ENCODE results near the gene PMP22.
"Not testable (repeated sequence)": the region's sequence is repeated elsewhere in the genome, so short reads cannot be mapped to it uniquely, and the experiment has no call there.

PMP22 gene

GRCh38 chr17:15255713-15256454, 9.2 kb downstream of the PMP22 start:
- no peak for DNase-seq (ENCODE audit: low read depth, low spot score)

DNA sequence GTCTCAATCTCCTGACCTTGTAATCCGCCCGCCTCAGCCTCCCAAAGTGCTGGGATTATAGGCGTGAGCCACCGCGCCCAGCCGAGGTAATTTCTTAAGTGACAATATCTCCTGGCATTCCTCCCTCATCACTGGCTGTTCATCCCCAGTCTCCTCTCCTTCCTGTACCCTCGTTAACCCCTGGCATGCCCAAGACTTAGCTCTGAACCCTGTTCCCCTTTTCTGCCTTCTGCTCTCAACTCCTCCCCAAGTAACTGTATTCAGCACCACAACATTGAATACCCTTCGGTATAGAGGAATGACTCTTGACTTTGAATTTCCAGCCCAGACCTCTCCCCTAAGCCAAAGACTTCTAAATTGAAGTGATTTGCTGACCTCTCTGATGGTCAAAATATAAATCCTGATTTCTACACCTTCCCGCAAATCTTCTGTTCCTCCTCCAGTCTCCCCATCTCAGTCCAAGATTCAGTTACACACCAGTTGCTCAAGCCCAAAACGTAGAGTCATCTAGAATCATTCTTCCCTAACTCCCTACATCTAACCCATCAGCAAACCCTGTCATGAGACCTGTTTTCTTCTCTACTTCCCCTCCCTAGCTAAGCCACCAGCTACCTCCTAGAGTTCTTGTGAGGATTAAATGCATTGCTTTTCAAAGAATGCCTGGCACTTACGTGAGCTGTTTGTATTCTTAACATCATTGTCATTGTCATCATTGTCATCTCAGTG, 14.8 kb downstream of the PMP22 start:
- no peak for DNase-seq (ENCODE audit: low read depth, low spot score)

DNA sequence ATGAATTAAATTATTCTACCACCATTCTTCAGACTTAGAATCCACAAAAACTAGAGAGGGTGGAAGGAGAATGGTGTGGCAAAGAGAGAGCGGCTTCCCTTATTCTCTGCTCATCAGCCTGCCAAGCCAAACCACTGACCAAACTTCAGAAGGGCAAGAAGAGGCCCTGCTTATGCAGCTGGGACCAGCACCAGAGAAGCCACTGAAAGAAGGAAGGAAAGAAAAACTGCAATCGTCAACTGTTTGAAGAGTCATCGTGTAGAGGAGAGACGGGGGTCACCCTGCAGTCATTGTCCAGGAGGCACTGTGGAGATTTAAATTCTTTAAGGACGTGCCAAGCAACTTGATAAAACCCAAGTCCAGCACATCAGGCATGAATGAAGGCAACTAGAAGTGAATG, 15.6 kb downstream of the PMP22 start:
- no peak for DNase-seq (ENCODE audit: low read depth, low spot score)

DNA sequence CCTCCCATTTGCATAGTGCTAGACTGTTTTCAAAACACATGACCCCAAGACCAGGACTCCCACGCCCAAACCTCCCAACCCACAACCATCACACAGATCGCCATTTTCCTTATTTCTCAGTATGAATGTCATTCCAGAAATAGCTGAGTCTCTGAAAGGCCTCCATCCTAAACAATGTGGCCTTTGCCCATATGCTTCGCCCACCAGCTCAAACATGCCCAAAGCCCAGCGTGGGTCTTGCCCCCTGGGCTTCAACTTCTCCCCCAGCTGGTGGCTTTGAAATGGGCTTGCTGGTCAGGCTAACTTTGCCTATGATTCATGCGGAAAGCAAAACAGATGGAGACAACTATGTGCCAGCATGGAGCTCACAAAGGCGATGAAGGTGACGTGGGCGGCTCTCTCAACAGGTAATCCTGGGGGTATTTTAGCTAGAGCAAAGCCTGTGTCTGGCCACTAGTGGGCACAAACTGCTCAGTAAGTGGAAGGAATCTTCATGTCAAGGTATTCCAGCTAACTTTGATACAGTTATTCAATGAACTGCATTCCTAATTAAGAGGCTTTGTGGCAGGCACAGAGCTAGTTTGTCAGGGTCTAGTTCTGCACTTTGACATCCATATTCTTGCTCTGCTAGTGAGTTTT, 17.1 kb downstream of the PMP22 start:
- no peak for DNase-seq (ENCODE audit: low read depth, low spot score)

DNA sequence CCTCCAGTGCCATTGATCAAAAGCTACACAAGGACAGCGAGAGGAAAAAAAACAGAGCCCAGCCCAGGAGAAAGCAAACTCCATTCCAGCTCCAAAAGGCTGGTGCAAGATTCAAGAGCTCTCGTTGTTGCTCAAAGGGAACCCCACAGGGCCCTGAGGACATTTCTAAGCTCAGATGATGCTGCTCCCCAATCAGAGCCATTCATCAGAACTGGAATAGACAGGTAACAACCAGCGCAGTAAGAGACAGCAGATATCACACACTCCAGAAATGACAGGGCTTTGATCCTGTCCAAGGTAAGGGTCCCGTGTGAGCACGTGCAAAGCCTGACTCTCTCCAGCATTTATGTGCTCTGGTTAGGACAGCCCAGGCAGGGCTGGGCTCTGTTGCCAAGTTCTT, 20.1 kb downstream of the PMP22 start:
- DNase-seq (ENCODE audit: low read depth, low spot score) = no peak

DNA sequence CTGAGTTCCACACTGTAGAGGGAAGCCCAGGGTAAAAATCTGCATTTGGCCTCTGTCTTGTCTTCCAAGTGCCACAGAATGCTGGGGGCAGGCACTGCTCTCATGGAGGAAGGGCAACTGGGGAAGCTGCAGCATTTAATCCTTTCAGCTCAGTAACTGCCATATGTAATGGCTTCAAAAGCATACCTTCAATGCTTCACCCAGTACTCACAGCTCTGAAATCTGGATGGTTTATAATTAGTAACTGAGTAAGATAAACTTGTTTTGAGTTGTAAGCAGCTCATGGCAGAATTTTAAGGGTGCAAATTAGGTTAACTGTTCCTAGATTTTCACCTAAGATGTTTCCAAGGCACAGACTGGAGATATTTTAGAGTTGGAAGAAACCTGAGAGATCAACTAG, 24.5 kb downstream of the PMP22 start:
- DNase-seq (ENCODE audit: low read depth, low spot score) = no peak

- no peak for DNase-seq (ENCODE audit: low read depth, low spot score)
These were observed 25.6 kb downstream of the PMP22 start for GRCh38 chr17:15239491-15239890.

DNA sequence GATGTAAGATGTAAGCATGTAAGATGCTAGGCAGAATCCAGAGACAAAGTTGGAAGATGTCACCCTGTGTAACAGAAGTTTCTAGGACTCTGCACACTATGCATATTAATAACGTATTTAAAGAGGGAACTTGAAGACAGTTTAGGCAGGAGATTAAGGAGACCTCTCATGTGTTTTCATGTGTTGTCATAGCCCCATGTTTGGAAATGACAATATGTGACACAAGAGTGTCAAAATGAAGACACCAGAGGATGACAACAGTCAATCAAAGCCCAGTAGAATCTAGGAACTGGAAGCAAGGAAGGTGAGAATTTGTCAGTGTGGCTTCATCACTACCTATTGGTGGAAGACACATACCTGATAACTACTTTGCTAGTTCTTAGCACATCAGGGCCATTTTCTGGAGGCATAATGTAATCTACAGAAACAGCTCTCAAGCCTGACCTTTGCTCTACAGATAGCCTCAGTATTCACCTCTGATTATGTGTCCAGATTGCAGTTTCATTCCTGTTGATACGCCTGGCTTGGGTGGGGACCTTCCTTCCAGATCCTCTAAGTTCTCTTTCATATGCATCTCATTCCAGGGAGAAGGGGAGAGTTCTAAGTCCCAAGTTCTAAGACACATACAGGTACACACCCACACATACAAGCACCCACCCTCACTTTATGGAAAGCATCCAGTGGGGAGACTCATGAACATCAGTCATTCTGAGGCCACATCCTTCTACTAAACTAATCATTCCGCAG, 26.3 kb downstream of the PMP22 start:
- no peak for DNase-seq (ENCODE audit: low read depth, low spot score)

DNA sequence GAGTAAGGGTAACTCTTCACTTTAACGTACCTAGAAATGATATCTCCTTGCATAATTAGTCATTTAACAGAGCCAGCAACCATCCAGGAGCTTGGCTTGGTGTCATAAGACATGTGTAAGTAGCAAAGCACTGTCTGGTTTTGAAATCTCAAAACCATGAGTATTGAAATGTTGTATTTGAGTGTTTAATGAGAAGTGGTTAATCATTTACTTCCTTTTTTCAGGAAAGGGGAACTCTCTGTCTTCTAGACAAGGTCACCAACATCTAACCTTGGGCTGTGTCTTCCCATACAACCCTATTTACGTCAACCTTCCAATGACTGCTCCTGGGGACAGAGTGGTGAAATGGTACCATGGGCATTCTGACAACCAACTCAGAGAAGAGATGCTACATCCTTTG, 27.1 kb downstream of the PMP22 start:
- DNase-seq (ENCODE audit: low read depth, low spot score) = no peak

DNA sequence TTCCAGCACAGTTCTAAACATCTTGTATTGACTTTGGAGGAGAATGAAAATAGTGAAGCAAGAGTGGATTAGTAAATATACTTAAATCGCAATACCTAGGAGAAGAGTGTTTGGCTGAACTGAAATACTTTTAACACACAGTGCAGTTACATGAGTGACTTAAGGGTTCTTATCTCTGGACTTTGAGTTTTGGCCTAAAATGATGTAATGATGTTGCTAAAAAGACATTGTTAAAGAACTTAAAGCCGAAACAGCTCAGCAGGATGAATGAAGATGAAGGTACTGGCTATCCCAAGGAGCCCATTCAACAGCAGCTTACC, 28.1 kb downstream of the PMP22 start:
- no peak for DNase-seq (ENCODE audit: low read depth, low spot score)

DNA sequence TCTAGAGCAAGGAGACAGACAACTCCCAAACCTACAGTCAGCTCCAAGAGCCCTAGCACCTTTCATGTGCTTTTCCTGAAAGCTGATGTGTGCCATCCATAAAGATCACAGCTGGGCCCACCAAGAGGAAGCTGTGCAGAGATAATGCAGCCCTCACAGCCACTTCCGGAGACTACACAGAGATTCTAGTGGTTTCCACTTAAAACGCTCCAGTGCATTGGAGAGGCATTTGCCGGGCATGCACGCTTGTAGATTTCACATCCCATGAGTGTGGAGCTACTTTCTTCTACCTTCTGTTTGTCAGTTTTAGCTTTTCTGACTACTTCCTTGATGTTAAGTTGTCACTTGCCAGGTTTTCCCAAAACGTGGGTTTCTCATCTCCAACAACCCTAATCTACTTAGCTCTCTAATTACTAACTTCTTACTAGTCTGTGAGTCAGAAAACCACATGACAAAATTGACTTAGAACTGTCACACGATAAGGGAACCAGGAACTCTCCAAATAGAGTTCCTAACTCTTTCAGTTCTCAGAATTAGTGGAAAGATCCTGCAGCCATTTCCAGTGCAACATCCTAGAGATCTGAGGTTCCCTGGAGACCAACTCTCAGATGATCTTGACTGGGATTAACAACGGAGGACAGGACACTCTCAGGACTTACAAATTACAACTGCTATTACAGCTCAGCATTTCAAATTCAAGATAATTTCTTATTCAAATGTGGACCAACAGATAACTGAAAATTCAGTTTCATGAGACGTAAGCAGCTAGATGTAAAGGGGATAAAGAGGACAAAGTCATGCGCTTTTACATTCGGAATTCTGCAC, 28.6 kb downstream of the PMP22 start:
- no peak for DNase-seq (ENCODE audit: low read depth, low spot score)

DNA sequence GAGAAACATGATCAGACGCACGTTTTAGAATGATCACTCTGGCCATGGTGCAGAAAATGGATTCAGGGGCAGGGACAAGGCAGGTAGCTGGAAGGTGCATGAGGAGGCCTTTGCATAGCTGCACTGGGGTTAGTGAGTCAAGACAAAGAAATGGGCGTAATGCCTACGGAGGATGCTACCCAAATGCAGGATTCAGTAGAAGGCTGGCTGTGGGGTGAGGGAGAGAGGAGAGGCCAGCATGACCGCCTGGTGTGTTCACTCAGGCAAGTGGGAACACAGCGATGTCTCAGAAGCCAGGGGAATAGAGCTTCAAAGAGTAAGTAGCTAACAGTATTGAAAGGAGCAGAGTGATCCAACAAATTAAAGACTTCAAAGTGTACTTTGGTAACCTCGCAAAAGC, 31.2 kb downstream of the PMP22 start:
- no peak for DNase-seq (ENCODE audit: low read depth, low spot score)

DNA sequence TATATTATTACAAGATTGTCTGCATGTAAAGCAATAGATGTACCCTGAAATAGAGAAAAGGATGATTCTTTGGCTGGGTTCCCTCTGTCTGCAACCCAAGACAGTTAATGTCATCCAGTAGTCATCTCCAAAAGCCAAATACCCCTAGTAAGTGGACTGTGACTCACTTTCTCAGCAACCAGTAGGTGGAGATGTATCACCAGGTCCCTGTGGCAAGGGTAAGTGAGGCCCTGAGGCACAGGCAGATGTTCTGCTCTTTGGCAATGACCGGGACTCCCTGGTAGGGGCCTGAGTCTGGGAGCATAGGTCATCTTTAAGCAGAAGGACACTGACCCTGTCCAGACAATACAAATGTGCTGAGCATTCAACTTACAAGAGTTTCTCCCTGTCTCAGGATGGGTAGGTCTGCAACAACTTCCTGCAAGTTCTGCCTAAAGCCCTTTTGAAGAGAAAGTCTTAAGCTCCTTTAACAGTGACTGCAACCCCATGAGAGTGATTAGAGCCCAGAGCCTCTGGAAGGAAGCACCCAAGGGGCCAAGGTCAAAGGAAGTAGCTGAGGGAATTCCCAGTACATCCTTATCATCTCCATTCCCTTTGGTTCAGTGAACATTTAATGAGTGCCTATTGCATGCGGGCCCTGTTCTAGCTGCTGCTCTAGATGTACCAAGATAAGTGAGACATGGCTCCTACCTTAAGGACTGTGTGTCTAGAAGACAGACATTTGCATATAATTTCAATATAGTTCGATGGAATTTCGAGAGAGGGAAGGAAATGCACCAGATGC, 31.9 kb downstream of the PMP22 start:
- DNase-seq (ENCODE audit: low read depth, low spot score) = no peak

GRCh38 chr17:15232517-15232915, 32.6 kb downstream of the PMP22 start:
- no peak for DNase-seq (ENCODE audit: low read depth, low spot score)

DNA sequence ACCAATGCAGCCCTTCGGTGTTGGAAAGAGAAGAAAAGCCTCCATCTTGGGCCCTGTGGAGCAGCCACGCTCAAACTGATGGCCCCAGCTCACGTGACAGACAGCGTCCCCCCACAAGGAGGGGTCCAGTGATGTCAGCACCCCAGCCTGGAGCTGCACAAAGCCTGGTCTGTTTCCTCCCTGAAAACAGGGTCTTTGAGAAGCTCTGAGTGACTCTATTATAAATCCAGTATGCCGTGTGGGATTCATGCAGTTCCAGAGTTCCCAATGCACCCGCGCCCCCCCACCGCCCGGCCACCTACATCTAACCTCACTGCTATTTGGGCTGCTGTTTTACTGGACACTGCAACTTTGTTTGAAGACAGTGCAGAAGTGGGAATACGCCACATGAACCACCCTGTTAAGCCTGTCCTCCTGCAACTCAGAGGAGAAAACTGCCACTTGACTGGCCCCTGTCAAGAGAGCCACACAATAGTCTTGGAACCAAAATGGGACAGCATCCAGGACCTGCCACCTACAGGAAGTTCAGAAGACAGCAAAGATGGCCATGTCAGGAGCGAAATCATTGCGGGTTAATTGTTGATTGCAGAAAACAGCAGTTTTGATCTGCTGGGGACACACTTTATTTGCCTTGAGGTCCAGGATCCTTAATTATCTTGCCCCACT, 33.1 kb downstream of the PMP22 start:
- no peak for DNase-seq (ENCODE audit: low read depth, low spot score)

DNA sequence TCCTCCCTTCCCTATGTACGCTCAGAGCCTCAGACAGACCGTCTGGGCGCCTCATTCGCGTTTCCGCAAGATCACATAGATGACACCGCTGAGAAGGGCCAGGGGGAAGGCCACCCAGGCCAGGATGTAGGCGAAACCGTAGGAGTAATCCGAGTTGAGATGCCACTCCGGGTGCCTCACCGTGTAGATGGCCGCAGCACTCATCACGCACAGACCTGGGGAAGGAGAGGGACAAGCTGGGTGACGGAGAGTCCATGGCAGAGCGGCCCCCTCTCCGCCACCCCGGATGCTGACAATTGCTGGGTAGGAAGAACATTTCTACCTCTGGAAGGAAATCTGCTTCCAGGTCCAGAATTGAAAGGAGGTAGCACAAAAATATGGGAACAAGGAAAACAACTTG, 34.3 kb downstream of the PMP22 start:
- DNase-seq (ENCODE audit: low read depth, low spot score) = no peak

DNA sequence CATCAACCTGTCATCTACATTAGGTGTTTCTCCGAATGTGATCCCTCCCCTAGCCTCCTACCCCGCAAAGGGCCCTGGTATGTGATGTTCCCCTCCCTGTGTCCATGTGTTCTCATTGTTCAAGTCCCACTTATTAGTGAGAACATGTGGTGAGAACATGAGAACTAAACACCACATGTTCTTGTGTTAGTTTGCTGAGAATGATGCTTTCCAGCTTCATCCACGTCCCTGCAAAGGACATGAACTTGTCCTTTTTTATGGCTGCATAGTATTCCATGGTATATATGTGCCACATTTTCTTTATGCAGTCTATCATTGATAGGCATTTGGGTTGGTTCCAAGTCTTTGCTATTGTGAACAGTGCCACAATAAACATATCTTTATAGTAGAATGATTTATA, 43.3 kb downstream of the PMP22 start:
- not testable (repeated sequence) for DNase-seq (ENCODE audit: low read depth, low spot score)

GRCh38 chr17:15220785-15221184, 44.3 kb downstream of the PMP22 start:
- no peak for DNase-seq (ENCODE audit: low read depth, low spot score)

DNA sequence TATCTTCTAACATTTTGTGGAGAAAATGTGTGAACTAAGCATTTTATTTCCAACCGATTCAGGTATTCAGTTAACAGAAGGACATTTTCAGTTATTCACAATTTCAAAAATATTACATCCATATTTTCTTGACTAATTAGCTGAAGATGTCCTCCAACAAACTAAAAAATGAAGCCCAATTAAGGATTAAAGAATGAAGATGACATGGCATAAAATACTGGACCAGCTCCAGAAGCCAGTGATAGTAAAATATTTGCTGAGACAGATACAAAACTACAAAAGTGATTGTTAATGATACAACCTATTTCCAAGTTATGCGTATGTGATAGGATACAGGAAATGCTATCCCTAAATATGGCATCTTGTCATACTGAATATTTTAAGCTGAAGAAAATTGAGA, 48.6 kb downstream of the PMP22 start:
- DNase-seq (ENCODE audit: low read depth, low spot score) = no peak

Measured in brain pericyte (primary cell).